Subcutaneous adipose tissue (tissue), 4 donors: ENCODE data around the gene LAMC3. TPM values are rescaled to one million over a fixed set of nuclear protein-coding genes. Genes with fewer than 3 reads are reported as not detected.

ENCODE experiments used
- total RNA-seq, 4 donors: library from RNA; depleted of rRNA; stranded (reverse); fragments of >200 nt; gene quantifications; one replicate each; pipeline ENCODE4 v1.1.0, GENCODE V29; 2016
- TF ChIP-seq, protein P1 (sequence below): fragments of 450-650 bp; IDR thresholded peaks from one replicate; pipeline ENCODE4 v1.5.1; 2016; ENCODE audit warnings: low read depth, mild to moderate bottlenecking, control low read depth, antibody characterized with exemption, moderate library complexity

LAMC3 gene
- total RNA-seq, 4 donors from 2014 or later = 1.3 to 2.9 (median 1.9) TPM

DNA sequence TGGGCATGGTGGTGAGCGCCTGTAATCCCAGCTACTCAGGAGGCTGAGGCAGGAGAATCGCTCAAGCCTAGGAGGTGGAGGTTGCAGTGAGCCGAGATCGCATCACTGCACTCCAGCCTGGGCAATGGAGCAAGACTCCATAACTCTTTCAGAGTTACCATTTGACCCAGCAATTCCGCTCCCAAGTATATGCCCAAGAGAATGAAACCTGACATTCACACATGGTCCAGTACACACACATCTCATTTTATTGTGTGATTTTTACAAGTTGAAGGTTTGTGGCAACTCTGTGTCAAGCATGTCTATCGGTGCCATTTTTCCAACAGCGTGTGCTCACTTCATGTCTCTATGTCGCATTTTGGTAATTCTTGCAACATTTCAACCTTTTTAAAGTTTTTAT is 45.1 kb upstream of the LAMC3 start:
- TF ChIP-seq, protein P1, sequence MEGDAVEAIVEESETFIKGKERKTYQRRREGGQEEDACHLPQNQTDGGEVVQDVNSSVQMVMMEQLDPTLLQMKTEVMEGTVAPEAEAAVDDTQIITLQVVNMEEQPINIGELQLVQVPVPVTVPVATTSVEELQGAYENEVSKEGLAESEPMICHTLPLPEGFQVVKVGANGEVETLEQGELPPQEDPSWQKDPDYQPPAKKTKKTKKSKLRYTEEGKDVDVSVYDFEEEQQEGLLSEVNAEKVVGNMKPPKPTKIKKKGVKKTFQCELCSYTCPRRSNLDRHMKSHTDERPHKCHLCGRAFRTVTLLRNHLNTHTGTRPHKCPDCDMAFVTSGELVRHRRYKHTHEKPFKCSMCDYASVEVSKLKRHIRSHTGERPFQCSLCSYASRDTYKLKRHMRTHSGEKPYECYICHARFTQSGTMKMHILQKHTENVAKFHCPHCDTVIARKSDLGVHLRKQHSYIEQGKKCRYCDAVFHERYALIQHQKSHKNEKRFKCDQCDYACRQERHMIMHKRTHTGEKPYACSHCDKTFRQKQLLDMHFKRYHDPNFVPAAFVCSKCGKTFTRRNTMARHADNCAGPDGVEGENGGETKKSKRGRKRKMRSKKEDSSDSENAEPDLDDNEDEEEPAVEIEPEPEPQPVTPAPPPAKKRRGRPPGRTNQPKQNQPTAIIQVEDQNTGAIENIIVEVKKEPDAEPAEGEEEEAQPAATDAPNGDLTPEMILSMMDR = no peak

DNA sequence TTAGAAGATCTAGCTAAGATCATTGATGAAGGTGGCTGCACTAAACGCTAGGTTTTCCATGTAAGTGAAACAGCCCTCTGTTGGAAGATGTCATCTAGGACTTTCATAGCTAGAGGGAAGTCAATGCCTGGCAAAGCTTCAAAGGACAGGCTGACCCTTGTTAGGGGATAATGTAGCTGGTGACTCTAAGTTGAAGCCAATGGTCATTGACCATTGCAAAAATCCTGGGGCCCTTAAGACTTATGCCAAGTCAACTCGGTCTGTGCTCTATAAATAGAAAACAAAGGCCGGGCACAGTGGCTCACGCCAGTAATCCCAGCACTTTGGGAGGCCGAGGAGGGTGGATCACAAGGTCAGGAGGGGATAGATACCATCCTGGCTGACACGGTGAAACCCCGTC is 43.3 kb upstream of the LAMC3 start:
- TF ChIP-seq, protein P1 = no peak

DNA sequence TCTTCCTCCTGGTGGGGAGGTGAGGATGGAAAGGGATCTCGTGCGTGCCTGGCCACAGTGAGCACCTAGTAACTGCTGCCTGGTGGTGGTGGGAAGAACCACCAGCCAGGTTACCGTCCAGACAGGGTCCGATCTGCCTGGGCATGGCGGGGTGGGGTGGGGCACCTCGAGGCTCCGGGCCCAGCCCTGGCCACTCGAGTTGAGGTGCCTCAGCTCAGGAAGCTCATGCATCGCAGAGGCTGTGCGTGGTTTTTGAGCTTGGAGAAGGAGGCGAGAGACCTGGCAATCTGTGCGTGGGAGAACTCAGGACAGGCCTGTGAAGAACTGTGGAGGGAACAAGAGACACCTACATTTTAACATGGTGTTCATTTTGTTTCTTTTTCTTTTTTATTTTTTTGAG is 38.9 kb upstream of the LAMC3 start:
- TF ChIP-seq, protein P1 = no peak

DNA sequence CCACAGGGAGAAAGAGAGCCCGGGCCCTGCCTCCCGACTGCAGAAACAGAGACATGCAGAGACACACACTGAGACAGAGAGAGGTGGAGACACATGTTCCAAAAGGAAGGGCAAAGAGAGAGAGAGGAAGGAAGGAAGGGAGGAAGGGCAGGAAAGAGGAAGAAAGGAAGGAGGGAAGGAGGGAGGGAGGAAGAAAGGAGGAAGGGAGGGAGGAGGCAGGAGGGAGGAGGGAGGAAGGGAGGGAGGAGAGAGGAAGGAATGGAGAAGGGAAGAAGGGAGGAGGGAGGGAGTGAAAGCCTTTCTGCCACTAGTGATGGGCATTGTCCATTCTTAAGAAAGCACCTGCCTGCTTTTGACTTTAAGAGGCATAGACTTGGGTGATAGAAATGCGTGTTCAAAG is 38.1 kb upstream of the LAMC3 start:
- TF ChIP-seq, protein P1 = no peak

DNA sequence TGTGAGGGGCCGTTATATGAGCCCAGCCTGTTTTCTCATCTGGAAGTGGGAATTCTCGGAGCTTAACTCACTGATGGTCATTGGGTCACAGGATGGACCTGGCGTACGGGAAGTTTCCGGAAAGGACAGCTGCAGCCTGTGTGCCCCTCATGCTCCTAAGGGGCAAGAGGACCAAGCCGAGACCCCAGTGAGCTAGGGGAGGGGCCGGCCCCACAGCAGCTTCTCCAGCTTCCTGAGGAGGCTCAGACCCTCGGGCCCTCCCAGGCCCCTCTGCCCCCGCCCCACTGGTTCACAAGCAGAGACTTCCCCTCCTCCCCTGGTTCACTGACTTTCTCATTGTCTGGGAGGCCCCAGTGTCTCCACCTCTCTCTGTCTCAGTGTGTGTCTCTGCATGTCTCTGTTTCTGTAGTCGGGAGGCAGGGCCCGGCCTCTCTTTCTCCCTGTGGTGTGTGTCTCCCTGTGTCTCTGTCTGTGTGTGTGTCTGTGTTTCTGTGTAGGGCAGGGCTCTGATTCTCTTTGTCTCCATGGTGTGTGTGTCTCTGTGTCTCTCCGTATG is 37.6 kb upstream of the LAMC3 start:
- TF ChIP-seq, protein P1 = no peak

DNA sequence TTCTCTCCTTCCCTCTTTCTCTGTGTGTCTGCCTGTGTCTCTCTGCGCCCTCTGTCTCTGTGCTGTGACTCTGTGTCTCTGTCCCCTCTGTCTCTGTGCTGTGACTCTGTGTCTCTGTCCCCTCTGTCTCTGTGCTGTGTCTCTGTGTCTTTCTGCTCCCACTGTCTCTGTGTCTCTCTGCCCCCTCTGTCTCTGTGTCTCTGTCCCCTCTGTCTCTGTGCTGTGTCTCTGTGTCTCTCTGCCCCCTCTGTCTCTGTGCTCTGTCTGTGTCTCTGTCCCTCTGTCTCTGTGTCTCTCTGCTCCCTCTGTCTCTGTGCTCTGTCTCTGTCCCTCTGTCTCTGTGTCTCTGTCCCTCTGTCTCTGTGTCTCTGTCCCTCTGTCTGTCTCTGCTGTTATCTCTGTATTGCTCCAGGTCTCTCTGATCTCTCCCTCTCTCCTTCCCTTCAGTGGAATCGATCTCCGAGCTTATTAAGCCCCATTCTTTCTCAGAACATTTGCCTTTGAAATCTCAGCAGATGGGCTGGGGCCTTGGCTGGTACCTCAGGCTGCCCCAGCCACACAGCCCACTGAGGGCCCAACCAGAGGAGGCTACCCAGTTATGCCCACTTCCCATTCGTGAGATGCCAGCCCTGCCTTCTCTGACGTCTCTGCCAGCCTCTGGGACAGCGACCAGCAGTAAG is 36.6 kb upstream of the LAMC3 start:
- TF ChIP-seq, protein P1 = no peak

DNA sequence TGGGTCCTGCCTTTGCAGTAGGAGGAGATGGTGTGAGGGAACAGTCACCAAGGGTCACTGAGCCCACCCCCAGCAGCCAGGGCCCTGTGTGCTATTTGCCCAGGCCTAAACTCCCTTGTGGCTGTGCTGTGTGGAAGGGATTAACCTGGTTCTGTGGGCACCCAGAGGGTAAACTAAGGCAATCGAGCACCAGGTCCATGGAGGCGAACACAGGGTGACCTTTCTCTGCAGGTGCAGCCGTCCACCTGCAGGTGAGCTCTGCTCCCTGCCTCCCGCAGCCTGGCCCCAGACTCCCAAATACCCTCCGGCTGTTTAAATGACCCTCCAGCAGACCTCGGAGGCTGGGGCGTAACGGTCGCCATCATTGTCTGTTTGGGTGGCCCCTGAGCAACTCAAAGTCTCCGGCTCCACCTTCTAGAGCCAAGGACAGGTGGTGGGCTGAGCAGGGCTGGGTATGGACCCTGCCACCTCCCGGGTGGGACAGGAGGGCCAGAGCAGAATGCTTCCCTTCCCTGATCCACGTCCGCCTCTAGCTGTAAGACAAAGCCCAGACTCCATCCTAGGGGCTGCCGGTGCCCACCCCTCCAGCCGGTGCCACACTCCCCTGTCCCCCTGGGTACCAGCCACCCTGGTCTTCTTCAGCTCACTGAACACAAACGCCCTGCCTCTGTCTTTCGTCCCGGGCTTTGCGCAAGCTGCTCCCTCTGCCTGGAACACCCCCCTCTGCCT is 35.9 kb upstream of the LAMC3 start:
- TF ChIP-seq, protein P1 = no peak
